Spleen (tissue), 11 donors: ENCODE data around the gene MBTPS1. TPM values are rescaled to one million over a fixed set of nuclear protein-coding genes. Genes with fewer than 3 reads are reported as not detected.

ENCODE experiments used
- DNase-seq: peaks from one replicate; pipeline ENCODE4 v3.0.0-alpha.2; 2020
- H3K27ac ChIP-seq, 8 donors: fragments of 200-600 bp; sonication (generic) in 7 of 8; 1 replicate in 4 of 8; 2 replicates in 4 of 8; pipeline versions ENCODE4 v1.5.0 to v1.8.0; 2016 to 2021; ENCODE audit warnings: inconsistent platforms in 4 of 8, mild to moderate bottlenecking in 4 of 8, moderate library complexity in 1 of 8
- H3K27me3 ChIP-seq, 7 donors: fragments of 200-600 bp; sonication (generic) in 6 of 7; replicated peaks in 1 of 7; 1 replicate in 4 of 7; 2 replicates in 3 of 7; pipeline versions ENCODE4 v1.5.0 to v1.8.0; 2016 to 2021; ENCODE audit warnings: inconsistent platforms in 3 of 7, mild to moderate bottlenecking in 1 of 7
- H3K36me3 ChIP-seq, 6 donors: fragments of 200-600 bp; sonication (generic) in 5 of 6; 1 replicate in 4 of 6; 2 replicates in 2 of 6; pipeline versions ENCODE4 v1.5.0 to v1.8.0; 2016 to 2021; ENCODE audit warnings: inconsistent platforms in 2 of 6
- H3K4me1 ChIP-seq, 6 donors: fragments of 200-600 bp; sonication (generic) in 5 of 6; 1 replicate in 3 of 6; 2 replicates in 3 of 6; pipeline versions ENCODE4 v1.5.0 to v1.8.0; 2016 to 2021; ENCODE audit warnings: inconsistent platforms in 3 of 6
- H3K4me3 ChIP-seq, 8 donors: fragments of 200-600 bp; sonication (generic) in 7 of 8; 1 replicate in 4 of 8; 2 replicates in 4 of 8; pipeline versions ENCODE4 v1.5.0 to v1.8.0; 2016 to 2021; ENCODE audit warnings: inconsistent platforms in 4 of 8, mild to moderate bottlenecking in 4 of 8, moderate library complexity in 2 of 8
- H3K9me3 ChIP-seq, 8 donors: fragments of 200-600 bp; sonication (generic) in 7 of 8; 1 replicate in 4 of 8; 2 replicates in 4 of 8; pipeline versions ENCODE4 v1.5.0 to v1.8.0; 2016 to 2021; ENCODE audit warnings: inconsistent platforms in 4 of 8
- CTCF ChIP-seq, 11 experiments: fragments of 200-600 bp in 7 of 11; fragments of 450-650 bp in 4 of 11; sonication (generic) in 4 of 11; IDR thresholded peaks in 8 of 11; conservative IDR thresholded peaks in 3 of 11; 1 replicate in 7 of 11; 2 replicates in 4 of 11; pipeline versions ENCODE4 v1.4.0 to v1.8.0; 2016 to 2021; ENCODE audit warnings: antibody characterized with exemption in 11 of 11, inconsistent platforms in 4 of 11, mild to moderate bottlenecking in 1 of 11
- POLR2A ChIP-seq, 3 donors: fragments of 450-650 bp; IDR thresholded peaks; one replicate each; pipeline ENCODE4 v1.5.1; 2017; ENCODE audit warnings: antibody characterized with exemption in 3 of 3, mild to moderate bottlenecking in 1 of 3
- POLR2AphosphoS5 ChIP-seq, 3 donors: sonication (generic); formaldehyde crosslinking; IDR thresholded peaks; one replicate each; pipeline ENCODE4 v1.5.1; 2017; ENCODE audit warnings: antibody characterized with exemption in 3 of 3
- WGBS, 5 donors: extraction: QIAGEN DNeasy Blood & Tissue Kit in 3 of 5; methylation state at CpG; one replicate each; pipeline versions ENCODE4 v1.1.5 to v1.1.7; 2013 to 2018; 5-methylcytosine and 5-hydroxymethylcytosine counted together
- intact Hi-C: fragments of 100-400 bp; cut with DNase I; formaldehyde crosslinking; loops from one replicate; pipeline ENCODE4 v1.15.0; 2023; ENCODE audit warnings: low total_unique reads
- polyA plus RNA-seq, 3 donors: library from polyadenylated mRNA; stranded (reverse); fragments of 200-250 nt; gene quantifications; one replicate each; pipeline ENCODE4 v1.2.1, GENCODE V29; 2013
- total RNA-seq, 7 donors: library from RNA; depleted of rRNA in 3 of 7; stranded (reverse); fragments of >200 nt in 3 of 7; fragmentation: NEBNext Ultra II Directional in 4 of 7; extraction: Animal tissue kit (Norgen Biotek cat#: 25700) in 4 of 7; gene quantifications; one replicate each; pipeline versions ENCODE4 v1.1.0 to v1.2.1, GENCODE V29; 2016 to 2021
- donor health status: healthy with polysubstance abuse.
- donor health status: DM: no; HTN: no; CAD: no; lungs with moderate emphysema.
- donor health status: DM: no; HTN: no; CAD: no.
- donor health status: Bipolar disorder and iron deficiency.
- donor health status: healthy.
- donor health status: DM: no; HTN: no; CAD: no.
- donor health status: DM: yes; HTN: yes; CAD: no.

Gene MBTPS1
- total and polyA plus RNA-seq, 10 donors = 34.5 to 121 (median 91.1) TPM

DNA sequence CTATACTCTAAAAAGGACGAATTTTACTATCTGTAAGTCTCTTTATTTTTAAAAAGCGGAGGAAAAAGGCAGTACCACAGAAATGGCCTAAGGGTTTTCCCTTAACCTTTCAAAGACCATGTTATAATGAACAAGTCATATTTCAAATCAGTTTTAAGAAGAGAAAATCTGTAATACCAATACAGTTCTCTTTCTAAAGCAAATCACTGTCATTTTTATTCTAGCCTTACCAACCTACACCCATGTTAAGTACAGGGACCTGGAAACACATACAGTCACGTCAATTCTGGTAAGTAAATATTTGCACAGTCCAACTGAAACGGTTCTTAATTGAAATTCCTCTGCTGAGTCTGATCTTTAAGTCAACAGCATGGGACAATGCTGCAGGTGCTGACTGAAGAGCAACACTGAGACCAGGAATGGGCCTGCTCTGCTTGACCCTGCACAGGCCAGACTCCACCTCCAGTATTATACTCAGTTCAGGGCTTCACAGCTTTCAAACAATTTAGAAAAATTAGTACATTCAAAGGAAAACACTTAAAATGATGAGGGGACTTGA is 20.2 kb downstream of the MBTPS1 start:
- DNase-seq = no peak
- Histone ChIP-seq H3K4me1 (peaks cover 0 to 23% (median 0%) of the 10 kb centered on the region in 6 donors), H3K27ac (no peak overlapping the region), H3K4me3 (no peak overlapping the region), H3K36me3 (peaks cover 9 to 100% (median 78%) of the 10 kb centered on the region in 6 donors), H3K27me3 (no peaks in the 10 kb centered on the region), H3K9me3 (no peaks in the 10 kb centered on the region)
- TF ChIP-seq POLR2A (IDR thresholded peaks at IDR 0.05) (no peak), CTCF (IDR thresholded peaks at IDR 0.05 in 8 of 11, conservative IDR thresholded peaks at IDR 0.05 in 3 of 11) (no peak), POLR2AphosphoS5 (IDR thresholded peaks at IDR 0.05) (no peak)
- intact Hi-C loops = no loop called here
- 86 to 93% (median 87%) methylated on average over 4 of the region's 4 CpGs for WGBS, 5 donors

- H3K4me1 ChIP-seq = peaks cover 0 to 13% (median 0%) of the 10 kb centered on the region in 6 donors
- WGBS, 5 donors = 94 to 96% (median 95%) methylated on average over 12 to 14 of the region's 14 CpGs
- no peak overlapping the region for H3K27ac ChIP-seq
- H3K4me3 ChIP-seq = no peak overlapping the region
- no peaks in the 10 kb centered on the region for H3K27me3 ChIP-seq
- intact Hi-C loops = no loop called here
- DNase-seq = no peak
- no peak for TF ChIP-seq CTCF (IDR thresholded peaks at IDR 0.05 in 8 of 11, conservative IDR thresholded peaks at IDR 0.05 in 3 of 11)
- TF ChIP-seq POLR2A (IDR thresholded peaks at IDR 0.05) = no peak
- TF ChIP-seq POLR2AphosphoS5 (IDR thresholded peaks at IDR 0.05) = no peak
- no peaks in the 10 kb centered on the region for H3K9me3 ChIP-seq
- H3K36me3 ChIP-seq = peaks cover 9 to 100% (median 82%) of the 10 kb centered on the region in 6 donors
These were observed 21.3 kb downstream of the MBTPS1 start for GRCh38 chr16:84095466-84095865.

- intact Hi-C loops = no loop called here
- 94 to 100% (median 98%) methylated on average over 4 of the region's 4 CpGs for WGBS, 5 donors
- H3K9me3 ChIP-seq = no peaks in the 10 kb centered on the region
- no peak for TF ChIP-seq CTCF (IDR thresholded peaks at IDR 0.05 in 8 of 11, conservative IDR thresholded peaks at IDR 0.05 in 3 of 11)
- TF ChIP-seq POLR2AphosphoS5 (IDR thresholded peaks at IDR 0.05) = no peak
- TF ChIP-seq POLR2A (IDR thresholded peaks at IDR 0.05) = no peak
- H3K27ac ChIP-seq = no peak overlapping the region
- peaks cover 0 to 9% (median 6%) of the 10 kb centered on the region in 6 donors for H3K4me1 ChIP-seq
- H3K27me3 ChIP-seq = no peaks in the 10 kb centered on the region
- H3K4me3 ChIP-seq = no peak overlapping the region
- H3K36me3 ChIP-seq = peaks cover 9 to 100% (median 93%) of the 10 kb centered on the region in 6 donors
- DNase-seq = no peak
These were observed 22.9 kb downstream of the MBTPS1 start for GRCh38 chr16:84093879-84094270.

DNA sequence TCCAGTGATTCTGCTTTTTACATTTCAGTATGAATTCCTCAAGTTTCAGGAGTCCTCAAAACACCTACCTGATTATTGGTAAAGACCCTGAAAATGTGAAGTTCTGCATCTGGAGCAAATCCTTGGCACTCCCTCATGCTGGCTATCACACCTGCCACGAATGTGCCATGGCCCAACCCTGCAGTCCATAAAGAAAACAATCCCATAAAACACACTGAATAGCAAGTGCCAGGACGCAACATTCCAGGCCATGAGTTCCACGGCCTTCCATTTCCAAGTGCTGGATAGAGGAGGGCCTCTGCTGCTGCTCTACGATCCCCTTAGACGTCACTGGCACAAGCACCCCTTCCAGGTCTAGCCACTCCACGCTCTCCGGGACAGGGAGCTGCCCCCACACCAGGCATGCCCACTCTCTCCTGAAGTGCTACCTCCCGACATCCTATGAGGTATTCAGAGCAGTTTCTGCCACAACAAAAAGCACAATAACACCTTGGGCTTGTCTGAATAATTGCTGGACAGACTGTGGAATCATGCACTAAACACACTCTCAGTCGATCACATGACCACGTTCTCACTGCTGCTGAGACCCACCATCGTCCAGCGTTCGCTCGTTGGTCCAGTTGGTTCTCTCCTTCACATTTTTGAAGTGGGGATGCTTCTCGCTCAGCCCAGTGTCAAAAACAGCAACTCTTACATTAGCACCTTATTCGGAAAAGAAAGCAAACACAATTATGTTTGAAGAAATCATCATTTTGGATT is 23.4 kb downstream of the MBTPS1 start:
- peaks cover 0 to 15% (median 12%) of the 10 kb centered on the region in 6 donors for H3K4me1 ChIP-seq
- H3K36me3 ChIP-seq = peaks cover 9 to 100% (median 93%) of the 10 kb centered on the region in 6 donors
- no peak overlapping the region for H3K27ac ChIP-seq
- WGBS, 5 donors = 94 to 96% (median 95%) methylated on average over 16 of the region's 16 CpGs
- H3K4me3 ChIP-seq = no peak overlapping the region
- no peak for DNase-seq
- TF ChIP-seq CTCF (IDR thresholded peaks at IDR 0.05 in 8 of 11, conservative IDR thresholded peaks at IDR 0.05 in 3 of 11) (no peak), POLR2AphosphoS5 (IDR thresholded peaks at IDR 0.05) (no peak), POLR2A (IDR thresholded peaks at IDR 0.05) (no peak)
- intact Hi-C loops = no loop called here
- H3K9me3 ChIP-seq = no peaks in the 10 kb centered on the region
- H3K27me3 ChIP-seq = no peaks in the 10 kb centered on the region
